Measurements from ENCODE around the gene ADCK2. TPM values are rescaled to one million over a fixed set of nuclear protein-coding genes. Genes with fewer than 3 reads are reported as not detected.
"Not testable (repeated sequence)": the region's sequence is repeated elsewhere in the genome, so short reads cannot be mapped to it uniquely, and the experiment has no call there.

Gene ADCK2
- total RNA-seq, 1 donor from 2014 or later = 26.9 TPM

- DNase-seq (ENCODE audit: low spot score) = peak; percentile 35
- Mint-ChIP-seq H3K4me3 (ENCODE audit: unreplicated experiment) (no peak overlapping the region), H3K9me3 (ENCODE audit: low read depth) (no peaks in the 10 kb centered on the region), H3K27me3 (ENCODE audit: low read depth) (no peaks in the 10 kb centered on the region), H3K27ac (ENCODE audit: unreplicated experiment) (no peak overlapping the region), H3K4me1 (ENCODE audit: low read depth) (peaks cover 32% of the 10 kb centered on the region), H3K36me3 (ENCODE audit: low read depth) (no peaks in the 10 kb centered on the region)
- TF ChIP-seq, protein P1, sequence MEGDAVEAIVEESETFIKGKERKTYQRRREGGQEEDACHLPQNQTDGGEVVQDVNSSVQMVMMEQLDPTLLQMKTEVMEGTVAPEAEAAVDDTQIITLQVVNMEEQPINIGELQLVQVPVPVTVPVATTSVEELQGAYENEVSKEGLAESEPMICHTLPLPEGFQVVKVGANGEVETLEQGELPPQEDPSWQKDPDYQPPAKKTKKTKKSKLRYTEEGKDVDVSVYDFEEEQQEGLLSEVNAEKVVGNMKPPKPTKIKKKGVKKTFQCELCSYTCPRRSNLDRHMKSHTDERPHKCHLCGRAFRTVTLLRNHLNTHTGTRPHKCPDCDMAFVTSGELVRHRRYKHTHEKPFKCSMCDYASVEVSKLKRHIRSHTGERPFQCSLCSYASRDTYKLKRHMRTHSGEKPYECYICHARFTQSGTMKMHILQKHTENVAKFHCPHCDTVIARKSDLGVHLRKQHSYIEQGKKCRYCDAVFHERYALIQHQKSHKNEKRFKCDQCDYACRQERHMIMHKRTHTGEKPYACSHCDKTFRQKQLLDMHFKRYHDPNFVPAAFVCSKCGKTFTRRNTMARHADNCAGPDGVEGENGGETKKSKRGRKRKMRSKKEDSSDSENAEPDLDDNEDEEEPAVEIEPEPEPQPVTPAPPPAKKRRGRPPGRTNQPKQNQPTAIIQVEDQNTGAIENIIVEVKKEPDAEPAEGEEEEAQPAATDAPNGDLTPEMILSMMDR (IDR thresholded peaks at IDR 0.05) = no peak
Observed at GRCh38 chr7:140655511-140656408, 17.0 kb upstream of the ADCK2 start.

DNA sequence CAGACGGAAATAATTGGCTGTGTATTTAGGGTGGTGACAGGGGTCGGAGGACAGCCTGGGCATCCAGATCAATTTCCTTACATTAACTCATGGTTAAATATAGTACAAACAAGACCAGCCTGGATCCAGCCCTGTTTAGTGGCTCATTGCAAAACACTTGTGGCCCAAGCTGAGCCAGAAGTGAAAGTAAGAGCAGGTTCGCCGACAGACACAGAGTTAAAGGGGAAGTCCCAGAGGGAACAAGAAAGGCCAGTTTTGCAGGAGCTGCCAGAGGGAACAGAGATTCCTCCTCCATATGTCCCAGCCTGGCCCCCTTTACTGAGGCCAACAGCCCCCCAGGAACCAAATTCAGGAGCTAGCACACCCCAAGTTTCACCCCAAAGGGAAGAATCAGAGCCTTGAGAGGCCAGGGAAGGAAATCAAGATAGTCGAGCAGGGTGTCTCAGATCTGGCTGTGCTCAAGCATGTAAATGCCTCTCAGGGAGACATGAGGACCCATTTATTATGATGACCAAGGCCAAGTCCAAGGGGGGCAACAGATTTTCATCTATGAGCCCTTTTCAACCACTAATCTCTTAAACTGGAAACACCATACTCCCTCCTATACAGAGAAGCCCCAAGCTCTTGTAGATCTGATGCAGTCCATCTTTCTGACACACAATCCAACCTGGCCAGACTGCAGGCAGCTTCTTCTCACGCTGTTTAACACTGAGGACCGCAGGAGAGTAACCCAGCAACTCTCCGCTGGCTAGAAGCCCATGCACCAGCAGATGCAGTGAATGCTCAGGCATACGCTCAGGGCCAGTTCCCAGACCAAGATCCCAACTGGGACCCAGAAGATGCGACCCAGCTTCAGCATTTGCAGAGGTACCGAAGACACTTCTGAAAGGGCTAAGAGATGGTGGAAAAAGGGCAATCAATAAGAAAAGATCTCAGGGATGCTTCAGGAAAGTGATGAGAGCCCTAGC, 15.9 kb upstream of the ADCK2 start:
- DNase-seq (ENCODE audit: low spot score) = peak; percentile 37
- Mint-ChIP-seq H3K36me3 (ENCODE audit: low read depth) (no peaks in the 10 kb centered on the region), H3K27me3 (ENCODE audit: low read depth) (no peaks in the 10 kb centered on the region), H3K4me3 (ENCODE audit: unreplicated experiment) (peak overlapping the region; percentile 66), H3K4me1 (ENCODE audit: low read depth) (peaks cover 25% of the 10 kb centered on the region), H3K27ac (ENCODE audit: unreplicated experiment) (peak overlapping the region; percentile 91), H3K9me3 (ENCODE audit: low read depth) (no peaks in the 10 kb centered on the region)
- TF ChIP-seq, protein P1 (IDR thresholded peaks at IDR 0.05) = no peak

- Mint-ChIP-seq H3K9me3 (ENCODE audit: low read depth) (no peaks in the 10 kb centered on the region), H3K36me3 (ENCODE audit: low read depth) (no peaks in the 10 kb centered on the region), H3K27ac (ENCODE audit: unreplicated experiment) (no peak overlapping the region), H3K4me3 (ENCODE audit: unreplicated experiment) (no peak overlapping the region), H3K27me3 (ENCODE audit: low read depth) (no peaks in the 10 kb centered on the region), H3K4me1 (ENCODE audit: low read depth) (peaks cover 23% of the 10 kb centered on the region)
- TF ChIP-seq, protein P1 (IDR thresholded peaks at IDR 0.05) = no peak
- DNase-seq (ENCODE audit: low spot score) = no peak
Observed at GRCh38 chr7:140657891-140658290, 14.9 kb upstream of the ADCK2 start.

DNA sequence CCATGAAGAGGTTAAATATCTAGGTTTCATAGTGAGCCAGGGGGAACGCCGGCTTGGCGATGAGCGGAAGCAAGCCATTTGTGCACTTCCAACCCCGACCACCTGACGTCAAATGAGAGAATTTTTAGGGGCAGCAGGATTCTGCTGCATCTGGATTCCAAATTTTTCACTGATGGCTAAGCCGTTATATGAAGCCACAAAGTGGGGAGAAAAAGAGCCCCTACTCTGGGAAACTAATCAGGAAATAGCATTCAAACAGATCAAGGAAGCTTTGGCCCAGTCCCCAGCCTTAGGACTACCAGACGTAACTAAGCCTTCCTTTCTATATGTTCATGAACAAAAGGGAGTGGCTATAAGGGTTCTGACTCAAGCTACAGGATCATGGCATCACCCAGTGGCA, 12.9 kb upstream of the ADCK2 start:
- TF ChIP-seq, protein P1 (IDR thresholded peaks at IDR 0.05) = no peak
- Mint-ChIP-seq H3K27me3 (ENCODE audit: low read depth) (no peaks in the 10 kb centered on the region), H3K36me3 (ENCODE audit: low read depth) (no peaks in the 10 kb centered on the region), H3K9me3 (ENCODE audit: low read depth) (no peaks in the 10 kb centered on the region), H3K27ac (ENCODE audit: unreplicated experiment) (no peak overlapping the region), H3K4me1 (ENCODE audit: low read depth) (peaks cover 19% of the 10 kb centered on the region), H3K4me3 (ENCODE audit: unreplicated experiment) (no peak overlapping the region)
- DNase-seq (ENCODE audit: low spot score) = peak; percentile 14

GRCh38 chr7:140661124-140661523, 11.6 kb upstream of the ADCK2 start:
- H3K36me3 Mint-ChIP-seq (ENCODE audit: low read depth) = no peaks in the 10 kb centered on the region
- peaks cover 15% of the 10 kb centered on the region for H3K4me1 Mint-ChIP-seq (ENCODE audit: low read depth)
- TF ChIP-seq, protein P1 (IDR thresholded peaks at IDR 0.05) = peak; percentile 75
- no peak for DNase-seq (ENCODE audit: low spot score)
- no peaks in the 10 kb centered on the region for H3K27me3 Mint-ChIP-seq (ENCODE audit: low read depth)
- no peak overlapping the region for H3K27ac Mint-ChIP-seq (ENCODE audit: unreplicated experiment)
- no peaks in the 10 kb centered on the region for H3K9me3 Mint-ChIP-seq (ENCODE audit: low read depth)
- no peak overlapping the region for H3K4me3 Mint-ChIP-seq (ENCODE audit: unreplicated experiment)

DNA sequence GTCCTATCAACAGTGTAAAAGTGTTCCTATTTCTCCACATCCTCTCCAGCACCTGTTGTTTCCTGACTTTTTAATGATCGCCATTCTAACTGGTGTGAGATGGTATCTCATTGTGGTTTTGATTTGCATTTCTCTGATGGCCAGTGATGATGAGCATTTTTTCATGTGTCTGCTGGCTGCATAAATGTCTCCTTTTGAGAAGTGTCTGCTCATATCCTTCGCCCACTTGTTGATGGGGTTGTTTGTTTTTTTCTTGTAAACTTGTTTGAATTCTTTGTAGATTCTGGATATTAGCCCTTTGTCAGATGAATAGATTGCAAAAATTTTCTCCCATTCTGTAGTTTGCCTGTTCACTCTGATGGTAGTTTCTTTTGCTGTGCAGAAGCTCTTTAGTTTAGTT, 9.8 kb upstream of the ADCK2 start:
- H3K9me3 Mint-ChIP-seq (ENCODE audit: low read depth); H3K36me3 Mint-ChIP-seq (ENCODE audit: low read depth); H3K4me3 Mint-ChIP-seq (ENCODE audit: unreplicated experiment); DNase-seq (ENCODE audit: low spot score); H3K27ac Mint-ChIP-seq (ENCODE audit: unreplicated experiment); H3K27me3 Mint-ChIP-seq (ENCODE audit: low read depth): not testable (repeated sequence)
- H3K4me1 Mint-ChIP-seq (ENCODE audit: low read depth) = peaks cover 17% of the 10 kb centered on the region

All from chondrocyte (in vitro differentiated cells).